Chondrocyte (in vitro differentiated cells): ENCODE data around the gene SNX30. TPM values are rescaled to one million over a fixed set of nuclear protein-coding genes. Genes with fewer than 3 reads are reported as not detected.

Experiments used
- DNase-seq: peaks from one replicate; pipeline ENCODE4 v3.0.0; 2021; ENCODE audit warnings: mixed read lengths, low spot score
- H3K27ac Mint-ChIP-seq: one replicate; pipeline ENCODE4 v1.8.0; 2021; ENCODE audit warnings: mild to moderate bottlenecking, moderate library complexity, mixed read lengths; ENCODE audit not compliant: unreplicated experiment
- H3K27me3 Mint-ChIP-seq: 2 replicates; pipeline ENCODE4 v1.8.0; 2021; ENCODE audit warnings: low read depth, mixed read lengths
- H3K36me3 Mint-ChIP-seq: 2 replicates; pipeline ENCODE4 v1.8.0; 2021; ENCODE audit warnings: low read depth, mixed read lengths
- H3K4me1 Mint-ChIP-seq: 2 replicates; pipeline ENCODE4 v1.8.0; 2021; ENCODE audit warnings: low read depth, mild to moderate bottlenecking, mixed read lengths
- H3K4me3 Mint-ChIP-seq: one replicate; pipeline ENCODE4 v1.8.0; 2021; ENCODE audit warnings: mild to moderate bottlenecking, moderate library complexity, mixed read lengths; ENCODE audit not compliant: unreplicated experiment
- H3K9me3 Mint-ChIP-seq: 2 replicates; pipeline ENCODE4 v1.8.0; 2021; ENCODE audit warnings: low read depth, mixed read lengths
- total RNA-seq: library from RNA; stranded (reverse); gene quantifications from 3 replicates; pipeline ENCODE4 v1.2.1, GENCODE V29; 2021
- TF ChIP-seq, protein P1 (sequence below): fragments of 200-600 bp; sonication (generic); IDR thresholded peaks from 2 replicates; pipeline ENCODE4 v1.5.0; 2021; ENCODE audit warnings: antibody characterized with exemption, mild to moderate bottlenecking, moderate library complexity

SNX30 gene
- total RNA-seq, 1 donor from 2014 or later = 19.9 TPM

DNA sequence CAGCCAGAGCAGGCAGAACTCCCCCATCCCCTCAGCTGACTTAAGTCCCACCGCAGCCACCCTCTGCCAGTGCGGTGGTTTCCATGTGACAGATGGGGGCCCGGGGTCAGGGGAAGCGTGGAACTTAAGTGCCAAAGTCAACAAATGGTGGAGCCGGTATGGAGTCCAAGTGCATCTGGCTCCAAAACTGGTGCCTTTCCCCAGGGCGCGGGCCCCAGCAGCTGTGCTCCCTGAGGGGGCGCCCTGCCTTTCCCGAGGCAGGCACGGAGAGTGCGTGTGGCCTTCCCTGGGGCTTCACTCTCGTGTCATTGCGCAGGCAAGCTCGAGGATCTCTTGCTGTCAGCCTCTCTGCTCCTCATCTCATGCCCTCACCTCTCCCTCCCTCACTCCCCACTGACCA lies 106.3 kb downstream of the SNX30 start:
- no peak overlapping the region for H3K27ac Mint-ChIP-seq
- TF ChIP-seq, protein P1, sequence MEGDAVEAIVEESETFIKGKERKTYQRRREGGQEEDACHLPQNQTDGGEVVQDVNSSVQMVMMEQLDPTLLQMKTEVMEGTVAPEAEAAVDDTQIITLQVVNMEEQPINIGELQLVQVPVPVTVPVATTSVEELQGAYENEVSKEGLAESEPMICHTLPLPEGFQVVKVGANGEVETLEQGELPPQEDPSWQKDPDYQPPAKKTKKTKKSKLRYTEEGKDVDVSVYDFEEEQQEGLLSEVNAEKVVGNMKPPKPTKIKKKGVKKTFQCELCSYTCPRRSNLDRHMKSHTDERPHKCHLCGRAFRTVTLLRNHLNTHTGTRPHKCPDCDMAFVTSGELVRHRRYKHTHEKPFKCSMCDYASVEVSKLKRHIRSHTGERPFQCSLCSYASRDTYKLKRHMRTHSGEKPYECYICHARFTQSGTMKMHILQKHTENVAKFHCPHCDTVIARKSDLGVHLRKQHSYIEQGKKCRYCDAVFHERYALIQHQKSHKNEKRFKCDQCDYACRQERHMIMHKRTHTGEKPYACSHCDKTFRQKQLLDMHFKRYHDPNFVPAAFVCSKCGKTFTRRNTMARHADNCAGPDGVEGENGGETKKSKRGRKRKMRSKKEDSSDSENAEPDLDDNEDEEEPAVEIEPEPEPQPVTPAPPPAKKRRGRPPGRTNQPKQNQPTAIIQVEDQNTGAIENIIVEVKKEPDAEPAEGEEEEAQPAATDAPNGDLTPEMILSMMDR = no peak
- peaks cover 10% of the 10 kb centered on the region for H3K36me3 Mint-ChIP-seq
- no peaks in the 10 kb centered on the region for H3K4me1 Mint-ChIP-seq
- H3K9me3 Mint-ChIP-seq = no peaks in the 10 kb centered on the region
- H3K4me3 Mint-ChIP-seq = no peak overlapping the region
- no peaks in the 10 kb centered on the region for H3K27me3 Mint-ChIP-seq
- DNase-seq = no peak

- H3K27ac Mint-ChIP-seq = no peak overlapping the region
- peaks cover 4% of the 10 kb centered on the region for H3K4me1 Mint-ChIP-seq
- H3K36me3 Mint-ChIP-seq = peaks cover 5% of the 10 kb centered on the region
- DNase-seq = no peak
- no peak overlapping the region for H3K4me3 Mint-ChIP-seq
- H3K9me3 Mint-ChIP-seq = no peaks in the 10 kb centered on the region
- TF ChIP-seq, protein P1 = no peak
- no peaks in the 10 kb centered on the region for H3K27me3 Mint-ChIP-seq
Measured at GRCh38 chr9:112858005-112858404, 107.4 kb downstream of the SNX30 start.

GRCh38 chr9:112858625-112859147 lies 108.1 kb downstream of the SNX30 start:
- Mint-ChIP-seq H3K27ac (no peak overlapping the region), H3K9me3 (no peaks in the 10 kb centered on the region), H3K27me3 (no peaks in the 10 kb centered on the region), H3K4me1 (peaks cover 4% of the 10 kb centered on the region), H3K4me3 (no peak overlapping the region), H3K36me3 (peaks cover 4% of the 10 kb centered on the region)
- TF ChIP-seq, protein P1 = no peak
- no peak for DNase-seq

- no peak overlapping the region for H3K4me3 Mint-ChIP-seq
- TF ChIP-seq, protein P1 = no peak
- no peaks in the 10 kb centered on the region for H3K9me3 Mint-ChIP-seq
- peaks cover 4% of the 10 kb centered on the region for H3K4me1 Mint-ChIP-seq
- no peak for DNase-seq
- no peaks in the 10 kb centered on the region for H3K27me3 Mint-ChIP-seq
- peaks cover 7% of the 10 kb centered on the region for H3K36me3 Mint-ChIP-seq
- H3K27ac Mint-ChIP-seq = no peak overlapping the region
Measured at GRCh38 chr9:112860451-112860850, 109.9 kb downstream of the SNX30 start.

- Mint-ChIP-seq H3K27ac (no peak overlapping the region), H3K4me1 (peaks cover 4% of the 10 kb centered on the region), H3K36me3 (peaks cover 10% of the 10 kb centered on the region), H3K27me3 (no peaks in the 10 kb centered on the region), H3K4me3 (no peak overlapping the region), H3K9me3 (no peaks in the 10 kb centered on the region)
- no peak for DNase-seq
- TF ChIP-seq, protein P1 = no peak
Measured at GRCh38 chr9:112861155-112861554, 110.6 kb downstream of the SNX30 start.
